Endothelial cell (in vitro differentiated cells): Measurements from ENCODE around the gene HMSD. TPM values are rescaled to one million over a fixed set of nuclear protein-coding genes. Genes with fewer than 3 reads are reported as not detected.

Source experiments
- DNase-seq: peaks from one replicate; pipeline ENCODE4 v3.0.0; 2021; ENCODE audit warnings: low spot score
- H3K27ac Mint-ChIP-seq: one replicate; pipeline ENCODE4 v1.8.0; 2021; ENCODE audit warnings: mixed read lengths, inconsistent platforms; ENCODE audit not compliant: unreplicated experiment
- H3K27me3 Mint-ChIP-seq: one replicate; pipeline ENCODE4 v1.8.0; 2021; ENCODE audit warnings: mild to moderate bottlenecking, moderate library complexity, mixed read lengths, inconsistent platforms; ENCODE audit not compliant: unreplicated experiment
- H3K36me3 Mint-ChIP-seq: one replicate; pipeline ENCODE4 v1.8.0; 2021; ENCODE audit warnings: mild to moderate bottlenecking, low read depth, mixed read lengths, inconsistent platforms; ENCODE audit not compliant: unreplicated experiment
- H3K4me1 Mint-ChIP-seq: one replicate; pipeline ENCODE4 v1.8.0; 2021; ENCODE audit warnings: mild to moderate bottlenecking, mixed read lengths, inconsistent platforms; ENCODE audit not compliant: unreplicated experiment
- H3K4me3 Mint-ChIP-seq: one replicate; pipeline ENCODE4 v1.8.0; 2021; ENCODE audit warnings: mild to moderate bottlenecking, mixed read lengths, inconsistent platforms; ENCODE audit not compliant: unreplicated experiment
- H3K9me3 Mint-ChIP-seq: one replicate; pipeline ENCODE4 v1.8.0; 2021; ENCODE audit warnings: mixed read lengths, inconsistent platforms; ENCODE audit not compliant: unreplicated experiment
- long read RNA-seq: library from polyadenylated mRNA; unstranded; transcript quantifications from one replicate; pipeline ENCODE4 v2.0.0, GENCODE V29; 2020; ENCODE audit not compliant: unreplicated experiment
- total RNA-seq: library from RNA; stranded (reverse); fragmentation: NEBNext Ultra II Directional; extraction: Animal tissue kit (Norgen Biotek cat#: 25700); gene quantifications from one replicate; pipeline ENCODE4 v1.2.1, GENCODE V29; 2021; ENCODE audit not compliant: unreplicated experiment
- TF ChIP-seq, protein P1 (sequence below): fragments of 200-600 bp; sonication (generic); IDR thresholded peaks from one replicate; pipeline ENCODE4 v1.5.0; 2021; ENCODE audit warnings: antibody characterized with exemption; ENCODE audit not compliant: unreplicated experiment

HMSD gene, protein sequence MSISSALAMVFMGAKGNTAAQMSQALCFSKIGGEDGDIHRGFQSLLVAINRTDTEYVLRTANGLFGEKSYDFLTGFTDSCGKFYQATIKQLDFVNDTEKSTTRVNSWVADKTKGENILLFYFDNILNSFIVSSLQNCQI
- not detected for total RNA-seq
- long read RNA-seq = 0 reads

DNA sequence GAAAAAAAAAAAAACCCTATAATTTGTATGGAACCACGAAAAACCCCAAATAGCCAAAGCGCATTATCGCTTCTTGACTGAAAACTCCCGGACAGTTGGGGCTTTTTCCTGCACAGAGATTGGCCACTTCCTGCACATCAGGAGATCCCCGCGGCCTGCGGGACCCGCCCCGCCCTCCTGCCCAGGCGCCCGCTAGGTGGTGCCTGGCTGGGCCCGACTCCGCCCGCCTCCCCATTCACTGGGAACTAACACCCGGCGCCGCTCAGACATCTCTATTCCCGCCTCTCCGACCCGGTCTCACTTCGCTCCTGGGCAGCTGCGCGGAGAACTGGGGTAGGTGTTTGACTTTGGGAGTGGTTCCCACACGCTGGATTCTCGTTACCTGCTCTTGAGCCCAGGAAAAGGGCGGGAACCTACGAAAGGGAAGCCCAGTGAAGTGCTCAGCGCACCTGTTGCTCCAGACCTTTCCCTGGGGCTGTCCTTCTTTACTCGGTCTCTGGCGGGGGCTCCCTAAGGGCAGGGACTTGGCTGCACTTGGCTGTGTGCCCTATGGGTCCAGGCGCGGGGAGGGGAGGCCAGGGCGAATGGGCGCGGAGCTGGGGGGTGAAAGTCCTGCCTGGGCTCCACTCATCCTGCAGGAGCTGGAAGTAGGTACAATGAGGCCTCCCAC is at the start of gene HMSD:
HMSD (plus strand) TSS at position 234 of the 670 bp plus-strand sequence. CDS start 4,155 bp downstream, outside the sequence.
- H3K36me3 Mint-ChIP-seq = no peaks in the 10 kb centered on the region
- peak; percentile 73 for DNase-seq

DNA sequence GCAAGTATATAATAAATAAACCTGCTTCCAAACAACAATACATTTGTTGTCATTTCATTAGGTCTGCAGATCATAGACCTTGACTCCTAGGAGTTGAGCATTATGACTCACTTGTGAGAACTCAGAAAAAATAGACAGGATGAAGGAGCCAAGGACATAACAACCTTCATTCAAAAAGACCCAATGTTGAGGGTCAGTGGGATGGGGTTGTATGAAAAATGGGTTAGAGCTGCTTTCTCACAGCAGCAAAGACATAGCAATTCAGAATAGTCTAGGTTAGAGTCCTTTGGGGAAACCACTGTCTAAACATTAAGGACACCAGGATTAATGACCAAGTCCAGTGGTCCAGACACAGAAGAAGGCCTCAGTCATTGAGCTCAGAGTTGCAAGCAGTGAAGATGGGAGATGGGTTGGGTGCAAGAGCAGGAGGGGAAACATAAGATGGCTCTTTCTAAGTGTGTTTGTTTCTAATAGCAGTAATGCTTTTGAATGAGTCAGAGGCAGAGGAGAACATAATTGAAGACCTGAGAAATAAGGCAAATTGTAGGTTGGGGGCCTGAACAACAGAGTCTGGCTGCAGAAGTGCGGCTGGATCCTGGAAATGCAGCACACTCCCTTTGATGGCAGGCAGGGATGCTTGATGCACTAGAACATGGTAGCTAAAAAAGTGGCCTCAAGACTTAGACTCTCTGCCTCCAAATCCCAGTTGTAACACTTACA is 45.1 kb upstream of the HMSD start:
- Mint-ChIP-seq H3K4me3 (no peak overlapping the region), H3K27ac (no peak overlapping the region), H3K27me3 (no peaks in the 10 kb centered on the region), H3K4me1 (no peaks in the 10 kb centered on the region), H3K36me3 (no peaks in the 10 kb centered on the region), H3K9me3 (no peaks in the 10 kb centered on the region)
- no peak for DNase-seq
- TF ChIP-seq, protein P1, sequence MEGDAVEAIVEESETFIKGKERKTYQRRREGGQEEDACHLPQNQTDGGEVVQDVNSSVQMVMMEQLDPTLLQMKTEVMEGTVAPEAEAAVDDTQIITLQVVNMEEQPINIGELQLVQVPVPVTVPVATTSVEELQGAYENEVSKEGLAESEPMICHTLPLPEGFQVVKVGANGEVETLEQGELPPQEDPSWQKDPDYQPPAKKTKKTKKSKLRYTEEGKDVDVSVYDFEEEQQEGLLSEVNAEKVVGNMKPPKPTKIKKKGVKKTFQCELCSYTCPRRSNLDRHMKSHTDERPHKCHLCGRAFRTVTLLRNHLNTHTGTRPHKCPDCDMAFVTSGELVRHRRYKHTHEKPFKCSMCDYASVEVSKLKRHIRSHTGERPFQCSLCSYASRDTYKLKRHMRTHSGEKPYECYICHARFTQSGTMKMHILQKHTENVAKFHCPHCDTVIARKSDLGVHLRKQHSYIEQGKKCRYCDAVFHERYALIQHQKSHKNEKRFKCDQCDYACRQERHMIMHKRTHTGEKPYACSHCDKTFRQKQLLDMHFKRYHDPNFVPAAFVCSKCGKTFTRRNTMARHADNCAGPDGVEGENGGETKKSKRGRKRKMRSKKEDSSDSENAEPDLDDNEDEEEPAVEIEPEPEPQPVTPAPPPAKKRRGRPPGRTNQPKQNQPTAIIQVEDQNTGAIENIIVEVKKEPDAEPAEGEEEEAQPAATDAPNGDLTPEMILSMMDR = no peak

More for the DNA sequence above, at the start of gene HMSD:
- TF ChIP-seq, protein P1 = no peak
- Mint-ChIP-seq H3K4me3 (peak within 1 kb of the TSS; percentile 58), H3K27me3 (no peaks in the 10 kb centered on the region), H3K4me1 (no peaks in the 10 kb centered on the region), H3K9me3 (no peaks in the 10 kb centered on the region), H3K27ac (no peak within 1 kb of the TSS)

DNA sequence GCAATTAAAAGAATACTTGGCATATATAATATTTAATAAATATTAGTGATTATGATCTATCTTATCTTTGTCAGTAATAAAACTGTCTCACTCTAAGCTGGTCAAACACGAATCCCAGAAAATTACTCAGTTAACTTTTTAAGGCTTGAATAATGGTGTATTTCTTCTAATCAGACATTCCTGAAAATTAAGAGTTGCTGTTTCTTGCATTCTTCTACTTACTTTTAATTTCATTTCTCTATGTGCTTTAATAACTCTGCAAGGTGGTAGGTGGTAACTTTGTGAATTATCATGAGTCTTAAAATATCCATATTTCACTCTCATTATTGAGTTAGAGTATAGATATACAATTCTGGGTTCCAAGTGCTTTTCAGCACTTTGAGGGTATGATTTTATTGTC is 44.4 kb upstream of the HMSD start:
- no peaks in the 10 kb centered on the region for H3K27me3 Mint-ChIP-seq
- no peaks in the 10 kb centered on the region for H3K4me1 Mint-ChIP-seq
- H3K27ac Mint-ChIP-seq = no peak overlapping the region
- TF ChIP-seq, protein P1 = no peak
- no peaks in the 10 kb centered on the region for H3K36me3 Mint-ChIP-seq
- DNase-seq = no peak
- no peaks in the 10 kb centered on the region for H3K9me3 Mint-ChIP-seq
- no peak overlapping the region for H3K4me3 Mint-ChIP-seq

DNA sequence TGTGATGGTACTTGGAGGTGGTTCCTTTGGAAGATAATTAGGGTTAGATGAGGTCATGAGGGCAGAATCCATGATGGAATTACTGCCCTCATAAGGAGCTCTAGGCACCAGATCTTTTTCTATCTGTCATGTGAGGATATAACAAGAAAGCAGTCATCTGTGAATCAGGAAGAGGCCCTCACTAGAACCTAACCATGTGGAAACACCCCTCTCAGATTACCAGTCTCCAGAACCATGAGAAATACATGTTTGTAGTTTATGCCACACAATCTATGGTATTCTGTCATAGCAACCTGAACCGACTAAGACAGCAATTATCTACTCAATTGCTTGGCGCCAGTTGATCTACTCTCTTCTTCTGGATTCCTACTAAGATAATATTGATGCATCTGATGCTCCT is 43.7 kb upstream of the HMSD start:
- no peaks in the 10 kb centered on the region for H3K27me3 Mint-ChIP-seq
- H3K36me3 Mint-ChIP-seq = no peaks in the 10 kb centered on the region
- TF ChIP-seq, protein P1 = no peak
- H3K9me3 Mint-ChIP-seq = no peaks in the 10 kb centered on the region
- no peaks in the 10 kb centered on the region for H3K4me1 Mint-ChIP-seq
- no peak overlapping the region for H3K4me3 Mint-ChIP-seq
- H3K27ac Mint-ChIP-seq = no peak overlapping the region
- no peak for DNase-seq

DNA sequence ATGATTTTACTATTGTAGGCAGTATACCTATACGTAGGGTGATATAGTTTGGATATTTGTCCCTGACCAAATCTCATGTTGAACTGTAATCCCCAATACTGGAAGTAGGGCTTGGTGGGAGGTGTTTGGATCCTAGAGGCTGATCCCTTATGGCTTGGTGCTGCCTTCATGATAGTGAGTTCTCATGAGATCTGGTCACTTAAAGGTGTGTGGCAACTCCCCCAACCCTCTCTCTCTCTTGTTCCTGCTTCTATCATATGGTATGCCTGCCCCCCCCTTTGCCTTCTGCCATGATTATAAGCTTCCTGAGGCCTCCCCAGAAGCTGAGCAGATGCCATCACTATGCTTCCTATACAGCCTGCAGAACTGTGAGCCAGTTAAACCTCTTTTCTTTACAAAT is 43.0 kb upstream of the HMSD start:
- no peak for DNase-seq
- Mint-ChIP-seq H3K36me3 (no peaks in the 10 kb centered on the region), H3K27me3 (no peaks in the 10 kb centered on the region), H3K4me1 (no peaks in the 10 kb centered on the region), H3K4me3 (no peak overlapping the region), H3K27ac (no peak overlapping the region), H3K9me3 (no peaks in the 10 kb centered on the region)
- TF ChIP-seq, protein P1 = no peak
